K562 (cell line): Measurements from ENCODE around the gene JPT2. TPM values are rescaled to one million over a fixed set of nuclear protein-coding genes. Genes with fewer than 3 reads are reported as not detected.

ENCODE experiments used
- ATAC-seq: fragments of 200-7000 bp; cut with Tn5 transposase; 3 replicates; pipeline ENCODE4 v1.9.1; 2020; ENCODE audit warnings: moderate library complexity
- BruUV-seq: library from RNA; stranded (reverse); fragments of 400-500 nt; replicated peaks from 2 replicates; lab custom pipeline; 2021; lab: Mats Ljungman, UMichigan
- CTCF ChIA-PET: fragments of 300-600 bp; formaldehyde crosslinking; extraction: SDS; loops from one replicate; lab custom pipeline; 2021; ENCODE audit warnings: low intra/inter-chr PET ratio; lab: Yijun Ruan, JAX
- POLR2A ChIA-PET: fragments of 300-600, 350-650 bp; sonication (Branson Sonifier 250); formaldehyde crosslinking; extraction: SDS; loops from one replicate; lab custom pipeline; 2021; ENCODE audit warnings: antibody characterized with exemption, inconsistent platforms; lab: Yijun Ruan, JAX
- DNase-seq, 4 experiments: peaks; one replicate each; pipeline versions ENCODE4 v3.0.0 to v3.0.0-alpha.2; 2011 to 2018; ENCODE audit warnings: low spot score in 3 of 4, mixed read lengths in 3 of 4; ENCODE audit errors: extremely low read depth in 1 of 4
- FAIRE-seq: peaks from 2 replicates; lab custom pipeline; 2011; peaks lifted over from hg19 to GRCh38; lab: Jason Lieb, UNC
- H2AFZ ChIP-seq: 2 replicates; pipeline ENCODE4 v1.6.0; 2011; ENCODE audit warnings: low read depth, low read length, control low read depth, inconsistent platforms
- H3K27ac ChIP-seq: fragments of 200-600 bp; 3 replicates; pipeline ENCODE4 v1.8.0; 2011; ENCODE audit warnings: low read depth, mild to moderate bottlenecking, control low read depth, inconsistent platforms, low read length, moderate library complexity, mixed read lengths; ENCODE audit errors: extremely low read depth
- H3K27me3 ChIP-seq, 2 experiments: fragments of 300-600 bp in 1 of 2; 2 replicates in 1 of 2; 3 replicates in 1 of 2; pipeline versions ENCODE4 v1.6.0 to v1.8.0; 2011; ENCODE audit warnings: inconsistent platforms in 2 of 2, low read length in 2 of 2, mild to moderate bottlenecking in 1 of 2, mixed read lengths in 1 of 2, moderate library complexity in 1 of 2; ENCODE audit not compliant: control insufficient read depth in 2 of 2, insufficient read depth in 2 of 2
- H3K36me3 ChIP-seq: fragments of 300-600 bp; 3 replicates; pipeline ENCODE4 v1.8.0; 2011; ENCODE audit warnings: mild to moderate bottlenecking, low read length, inconsistent platforms; ENCODE audit not compliant: control insufficient read depth, insufficient read depth
- H3K4me1 ChIP-seq, 2 experiments: fragments of 200-600 bp in 1 of 2; replicated peaks in 1 of 2; 2 replicates in 1 of 2; 3 replicates in 1 of 2; pipeline versions ENCODE4 v1.5.1 to v1.8.0; 2011; ENCODE audit warnings: inconsistent platforms in 2 of 2, low read length in 2 of 2, mild to moderate bottlenecking in 1 of 2, mixed read lengths in 1 of 2, moderate library complexity in 1 of 2; ENCODE audit not compliant: control insufficient read depth in 2 of 2, insufficient read depth in 2 of 2
- H3K4me2 ChIP-seq: 2 replicates; pipeline ENCODE4 v1.6.1; 2011; ENCODE audit warnings: low read length, control low read depth, inconsistent platforms, mixed read lengths; ENCODE audit not compliant: insufficient read depth
- H3K4me3 ChIP-seq: fragments of 200-600 bp; sonication (generic), shearing (Covaris generic); 2 replicates; pipeline ENCODE4 v1.5.1; 2016; ENCODE audit warnings: control low read depth, inconsistent platforms
- H3K79me2 ChIP-seq: fragments of 200-600 bp; 3 replicates; pipeline ENCODE4 v1.8.0; 2011; ENCODE audit warnings: low read length, inconsistent platforms; ENCODE audit not compliant: control insufficient read depth, insufficient read depth
- H3K9ac ChIP-seq, 2 experiments: 2 replicates each; pipeline versions ENCODE4 v1.6.0 to v1.6.1; 2011; ENCODE audit warnings: low read depth in 2 of 2, low read length in 2 of 2, control low read depth in 1 of 2, inconsistent platforms in 1 of 2, mild to moderate bottlenecking in 1 of 2, mixed read lengths in 1 of 2; ENCODE audit not compliant: insufficient read depth in 1 of 2
- H3K9me1 ChIP-seq: one replicate; pipeline ENCODE4 v1.6.0; 2011; ENCODE audit warnings: inconsistent platforms, mild to moderate bottlenecking, low read length, moderate library complexity; ENCODE audit not compliant: control insufficient read depth, insufficient read depth
- H3K9me3 ChIP-seq: replicated peaks from 2 replicates; pipeline ENCODE4 v1.5.1; 2011; ENCODE audit warnings: low read depth, low read length, inconsistent platforms; ENCODE audit not compliant: control insufficient read depth, insufficient read depth
- H4K20me1 ChIP-seq: replicated peaks from 2 replicates; pipeline ENCODE4 v1.6.1; 2011; ENCODE audit warnings: low read length, inconsistent platforms, mixed read lengths; ENCODE audit not compliant: control insufficient read depth, insufficient read depth
- HDAC8 ChIP-seq: fragments of 450-650 bp; IDR thresholded peaks from 2 replicates; pipeline ENCODE4 v1.6.1; 2016; ENCODE audit warnings: mild to moderate bottlenecking, missing genetic modification characterization, moderate library complexity, missing compliant biosample characterization
- POLR2G ChIP-seq: fragments of 200-400 bp; formaldehyde crosslinking; IDR thresholded peaks from 2 replicates; pipeline ENCODE4 v1.6.1; 2017; ENCODE audit warnings: low read depth, mild to moderate bottlenecking, antibody characterized with exemption, low read length, moderate library complexity
- RBM22 ChIP-seq: fragments of 200-400 bp; formaldehyde crosslinking; IDR thresholded peaks from 2 replicates; pipeline ENCODE4 v1.6.1; 2018; ENCODE audit warnings: low read length, low read depth; ENCODE audit not compliant: poor library complexity, severe bottlenecking
- SMC3 ChIP-seq: conservative IDR thresholded peaks from 2 replicates; pipeline ENCODE4 v1.6.1; 2011; ENCODE audit warnings: low read depth, low read length, improper control_type of control experiment; ENCODE audit not compliant: insufficient read depth
- ZFP36 ChIP-seq: fragments of 150-350 bp; IDR thresholded peaks from 2 replicates; pipeline ENCODE4 v1.6.1; 2018; ENCODE audit warnings: low read length, low read depth; ENCODE audit not compliant: partially characterized antibody
- ZSCAN32 ChIP-seq: fragments of 450-650 bp; formaldehyde crosslinking; IDR thresholded peaks from 2 replicates; pipeline ENCODE4 v1.4.0; 2020; ENCODE audit warnings: mild to moderate bottlenecking, moderate library complexity
- WGBS: fragments of 100-300 bp; shearing (Covaris generic); methylation state at CpG from one replicate; pipeline ENCODE4 v1.1.6; 2016; ENCODE audit warnings: low coverage, mixed read lengths; ENCODE audit not compliant: insufficient coverage; ENCODE audit errors: missing lambda C conversion rate; 5-methylcytosine and 5-hydroxymethylcytosine counted together
- in situ Hi-C: fragments of 300-500 bp; cut with MboI; formaldehyde crosslinking; loops from 4 replicates; pipeline ENCODE4 v1.15.0; 2018; ENCODE audit warnings: inconsistent platforms, mixed read lengths
- intact Hi-C: fragments of 100-400 bp; cut with micrococcal nuclease; formaldehyde crosslinking; loops from 2 replicates; pipeline ENCODE4 v1.14.2; 2022
- polyA plus RNA-seq, 8 experiments: library from polyadenylated mRNA; depleted of rRNA in 4 of 8; stranded (reverse) in 5 of 8; unstranded in 3 of 8; fragments of >200 nt; fragmentation: Nextera tagmentation in 2 of 8; fragmentation: Illumina TruSeq in 1 of 8; extraction: Ambion mirVana in 2 of 8; extraction: Trizol in 1 of 8; gene quantifications; 2 replicates each; pipeline versions ENCODE4 v1.2.1 to v1.2.3, GENCODE V29; 2011 to 2014; ENCODE audit warnings: inconsistent platforms in 1 of 8, missing spikeins in 1 of 8
- total RNA-seq, 7 experiments: library from RNA; depleted of rRNA in 6 of 7; stranded (reverse); fragments of >200 nt in 6 of 7; fragmentation: Illumina TruSeq in 2 of 7; extraction: Trizol in 2 of 7; gene quantifications; 2 replicates each; pipeline versions ENCODE4 v1.2.1 to v1.2.3, GENCODE V29; 2011 to 2021; ENCODE audit warnings: low replicate concordance in 1 of 7

The JPT2 gene
- total and polyA plus RNA-seq, 9 of the 15 experiments (the other 6 are each of a cell fraction or from before 2014, with no cell fraction given): 25.5 to 133 (median 106) TPM

DNA sequence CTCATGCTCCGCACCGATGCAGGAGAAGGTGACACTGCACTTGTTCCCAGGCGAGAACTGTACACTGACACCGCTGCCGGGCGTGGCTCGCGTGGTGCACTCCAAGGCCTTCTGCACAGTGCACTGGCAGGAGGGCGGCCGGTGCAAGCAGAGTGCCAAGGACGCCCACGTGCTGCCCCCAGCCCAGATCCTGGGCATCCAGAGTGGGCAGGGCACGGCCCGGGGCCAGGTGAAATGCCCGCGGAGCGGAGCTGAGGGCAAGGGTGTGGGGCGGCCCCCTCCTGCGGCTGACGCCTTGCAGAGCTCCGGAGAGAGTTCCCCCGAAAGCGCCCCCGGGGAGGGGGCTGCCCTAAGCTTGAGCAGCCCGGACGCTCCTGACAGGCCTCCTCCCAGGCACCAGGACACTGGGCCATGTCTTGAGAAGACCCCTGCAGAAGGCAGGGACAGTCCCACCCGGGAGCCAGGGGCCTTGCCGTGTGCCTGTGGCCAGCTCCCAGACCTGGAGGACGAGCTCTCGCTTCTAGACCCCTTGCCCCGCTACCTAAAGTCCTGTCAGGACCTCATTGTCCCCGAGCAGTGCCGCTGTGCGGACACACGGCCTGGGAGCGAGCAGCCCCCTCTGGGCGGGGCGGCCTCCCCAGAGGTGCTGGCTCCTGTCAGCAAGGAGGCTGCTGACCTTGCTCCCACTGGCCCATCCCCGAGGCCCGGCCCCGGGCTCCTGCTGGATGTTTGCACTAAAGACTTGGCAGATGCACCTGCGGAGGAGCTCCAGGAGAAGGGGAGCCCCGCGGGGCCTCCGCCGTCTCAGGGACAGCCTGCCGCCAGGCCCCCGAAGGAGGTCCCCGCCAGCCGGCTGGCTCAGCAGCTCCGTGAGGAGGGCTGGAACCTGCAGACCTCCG, 21.9 kb upstream of the JPT2 start:
- Histone ChIP-seq H3K9me1 (no peaks in the 10 kb centered on the region), H3K79me2 (no peaks in the 10 kb centered on the region; the same call in 2 of the 3 replicates), H3K36me3 (peaks cover 92% of the 10 kb centered on the region; the same call in 2 of the 3 replicates), H3K27ac (no peak overlapping the region), H2AFZ (no peak overlapping the region), H3K4me3 (no peak overlapping the region), H3K4me1 (peaks cover 0 to 36% of the 10 kb centered on the region in 2 experiments; a peak in 3 of 5 replicates), H3K9ac (peak overlapping the region in 1 of 2 experiments; percentile 83; a peak in 2 of 4 replicates), H3K27me3 (no peaks in the 10 kb centered on the region), H3K9me3 (peaks cover under 1% of the 10 kb centered on the region; the same call in 1 of the 2 replicates), H4K20me1 (peaks cover 3% of the 10 kb centered on the region; the same call in 1 of the 2 replicates), H3K4me2 (no peak overlapping the region)
- ChIA-PET POLR2A (no interaction called here), CTCF (no interaction called here)
- DNase-seq: no peak
- no peak; the same call in 2 of the 3 replicates for ATAC-seq
- in situ Hi-C loops: no loop called here
- FAIRE-seq: no peak
- TF ChIP-seq RBM22 (peak; percentile 28), POLR2G (peak; percentile 56), ZSCAN32 (CRISPR knock-in tag) (no peak), ZFP36 (no peak), SMC3 (no peak), HDAC8 (tag) (no peak)
- intact Hi-C loops: no loop called here
- 94% methylated on average over 36 of the region's 52 CpGs for WGBS
- BruUV-seq: no TSS peak
